Trophoblast cell (in vitro differentiated cells and primary cell): Measurements from ENCODE around the gene NABP1.

ENCODE experiments used
- DNase-seq, 2 donors: peaks; one replicate each; pipeline ENCODE4 v3.0.0-alpha.2; 2016
- H2AFZ ChIP-seq: 2 replicates; pipeline ENCODE4 v1.6.1; 2013; ENCODE audit warnings: low read length, moderate library complexity, mild to moderate bottlenecking; ENCODE audit not compliant: insufficient read depth, poor library complexity
- H2AK5ac ChIP-seq: 2 replicates; pipeline ENCODE4 v1.6.1; 2013; ENCODE audit warnings: mild to moderate bottlenecking, low read length
- H2BK120ac ChIP-seq: 2 replicates; pipeline ENCODE4 v1.6.1; 2013; ENCODE audit warnings: low read length, mild to moderate bottlenecking, moderate library complexity; ENCODE audit not compliant: insufficient read depth, poor library complexity
- H2BK12ac ChIP-seq: 2 replicates; pipeline ENCODE4 v1.6.1; 2013; ENCODE audit warnings: mild to moderate bottlenecking, low read length, moderate library complexity
- H2BK5ac ChIP-seq: 2 replicates; pipeline ENCODE4 v1.6.1; 2013; ENCODE audit warnings: low read length, low read depth, moderate library complexity, mild to moderate bottlenecking; ENCODE audit not compliant: poor library complexity
- H3K14ac ChIP-seq: 2 replicates; pipeline ENCODE4 v1.6.1; 2013; ENCODE audit warnings: mild to moderate bottlenecking, low read length
- H3K18ac ChIP-seq: 2 replicates; pipeline ENCODE4 v1.6.1; 2013; ENCODE audit warnings: mild to moderate bottlenecking, low read length
- H3K23ac ChIP-seq: 2 replicates; pipeline ENCODE4 v1.6.1; 2013; ENCODE audit warnings: low read length
- H3K27ac ChIP-seq: 2 replicates; pipeline ENCODE4 v1.5.1; 2013; ENCODE audit warnings: low read depth, mild to moderate bottlenecking, inconsistent platforms, low read length, moderate library complexity
- H3K27me3 ChIP-seq: 2 replicates; pipeline ENCODE4 v1.6.1; 2013; ENCODE audit warnings: inconsistent platforms, mild to moderate bottlenecking, low read length, moderate library complexity; ENCODE audit not compliant: insufficient read depth
- H3K36me3 ChIP-seq, 2 experiments: 1 replicate in 1 of 2; 2 replicates in 1 of 2; pipeline ENCODE4 v1.6.1; 2013; ENCODE audit warnings: low read length in 2 of 2, mild to moderate bottlenecking in 2 of 2, moderate library complexity in 1 of 2; ENCODE audit not compliant: insufficient read depth in 2 of 2, control insufficient read depth in 1 of 2
- H3K4ac ChIP-seq: 2 replicates; pipeline ENCODE4 v1.6.1; 2013; ENCODE audit warnings: low read depth, mild to moderate bottlenecking, low read length, moderate library complexity
- H3K4me1 ChIP-seq, 2 experiments: 1 replicate in 1 of 2; 2 replicates in 1 of 2; pipeline ENCODE4 v1.6.1; 2013; ENCODE audit warnings: low read length in 2 of 2, mild to moderate bottlenecking in 2 of 2, moderate library complexity in 1 of 2; ENCODE audit not compliant: insufficient read depth in 2 of 2, control insufficient read depth in 1 of 2
- H3K4me2 ChIP-seq: 2 replicates; pipeline ENCODE4 v1.6.1; 2013; ENCODE audit warnings: inconsistent platforms, mild to moderate bottlenecking, low read length, moderate library complexity
- H3K4me3 ChIP-seq: 2 replicates; pipeline ENCODE4 v1.5.1; 2013; ENCODE audit warnings: mild to moderate bottlenecking, low read depth, low read length, inconsistent platforms
- H3K79me1 ChIP-seq: one replicate; pipeline ENCODE4 v1.6.1; 2013; ENCODE audit warnings: low read length
- H3K79me2 ChIP-seq: 2 replicates; pipeline ENCODE4 v1.6.1; 2013; ENCODE audit warnings: low read length, mild to moderate bottlenecking; ENCODE audit not compliant: control insufficient read depth, insufficient read depth, poor library complexity
- H3K9ac ChIP-seq: 2 replicates; pipeline ENCODE4 v1.6.1; 2013; ENCODE audit warnings: mild to moderate bottlenecking, low read length
- H3K9me3 ChIP-seq: 2 replicates; pipeline ENCODE4 v1.6.1; 2013; ENCODE audit warnings: low read depth, mild to moderate bottlenecking, control low read depth, inconsistent platforms, low read length; ENCODE audit not compliant: insufficient read depth
- H4K12ac ChIP-seq: 2 replicates; pipeline ENCODE4 v1.6.1; 2013; ENCODE audit warnings: low read depth, mild to moderate bottlenecking, low read length, moderate library complexity
- H4K8ac ChIP-seq: 2 replicates; pipeline ENCODE4 v1.6.1; 2013; ENCODE audit warnings: low read depth, mild to moderate bottlenecking, low read length, moderate library complexity
- H4K91ac ChIP-seq: one replicate; pipeline ENCODE4 v1.6.1; 2013; ENCODE audit warnings: low read depth, mild to moderate bottlenecking, low read length, moderate library complexity
- WGBS: extraction: QIAGEN DNeasy Blood & Tissue Kit; methylation state at CpG from one replicate; pipeline ENCODE4 v1.1.7; 2013; ENCODE audit warnings: missing lambda C conversion rate; ENCODE audit not compliant: insufficient read length, insufficient coverage; ENCODE audit errors: extremely low coverage; 5-methylcytosine and 5-hydroxymethylcytosine counted together

Gene NABP1

DNA sequence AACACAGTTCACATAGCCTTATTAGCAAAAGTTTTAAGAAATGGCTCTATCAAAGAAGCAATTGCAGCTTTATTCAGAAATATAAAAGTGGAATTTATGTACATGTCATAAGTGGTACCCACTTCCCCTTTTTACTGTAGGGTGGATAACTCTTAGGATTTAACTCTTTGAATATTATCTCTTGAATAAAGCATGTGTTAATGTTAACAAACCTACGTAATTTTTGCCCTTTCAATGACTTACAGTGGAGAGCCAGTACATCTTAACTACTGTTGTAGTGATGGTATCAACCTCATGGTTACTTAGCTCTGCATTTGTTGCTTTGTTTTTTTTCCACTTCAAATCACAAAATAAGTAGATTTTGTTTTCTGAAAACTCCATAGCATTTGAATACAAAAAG lies 8.8 kb downstream of the NABP1 start:
- H3K18ac ChIP-seq = no peak overlapping the region
- H4K8ac ChIP-seq = no peak overlapping the region
- H3K4me2 ChIP-seq = no peak overlapping the region
- no peak overlapping the region for H2BK12ac ChIP-seq
- H3K27ac ChIP-seq = no peak overlapping the region
- no peak overlapping the region for H2BK120ac ChIP-seq
- no peak overlapping the region for H3K4me3 ChIP-seq
- H3K27me3 ChIP-seq = no peaks in the 10 kb centered on the region
- DNase-seq = no peak
- no peak overlapping the region for H3K14ac ChIP-seq
- WGBS = no CpG with 5 or more reads among the region's 1 CpG
- peaks cover 9 to 17% of the 10 kb centered on the region in 2 experiments for H3K36me3 ChIP-seq
- peaks cover 0 to 4% of the 10 kb centered on the region in 2 experiments for H3K4me1 ChIP-seq
- no peaks in the 10 kb centered on the region for H3K9me3 ChIP-seq
- H3K4ac ChIP-seq = no peak overlapping the region
- H3K79me2 ChIP-seq = peaks cover 4% of the 10 kb centered on the region
- no peak overlapping the region for H2AFZ ChIP-seq
- no peak overlapping the region for H3K9ac ChIP-seq
- no peak overlapping the region for H2AK5ac ChIP-seq
- H4K12ac ChIP-seq = no peak overlapping the region
- H3K23ac ChIP-seq = no peak overlapping the region
- no peaks in the 10 kb centered on the region for H3K79me1 ChIP-seq
- H2BK5ac ChIP-seq = no peak overlapping the region
- H4K91ac ChIP-seq = no peak overlapping the region

- Histone ChIP-seq H3K27me3 (no peaks in the 10 kb centered on the region), H4K91ac (no peak overlapping the region), H2BK5ac (no peak overlapping the region), H3K9ac (no peak overlapping the region), H3K4me1 (peaks cover 0 to 2% of the 10 kb centered on the region in 2 experiments), H2BK120ac (no peak overlapping the region), H2BK12ac (no peak overlapping the region), H4K8ac (no peak overlapping the region), H2AFZ (no peak overlapping the region), H3K27ac (peak overlapping the region; percentile 25), H3K14ac (no peak overlapping the region), H4K12ac (no peak overlapping the region), H3K4ac (no peak overlapping the region), H3K36me3 (peaks cover 7 to 14% of the 10 kb centered on the region in 2 experiments), H3K79me1 (no peaks in the 10 kb centered on the region), H3K79me2 (peaks cover 2% of the 10 kb centered on the region), H3K9me3 (no peaks in the 10 kb centered on the region), H2AK5ac (no peak overlapping the region), H3K4me2 (no peak overlapping the region), H3K18ac (no peak overlapping the region), H3K4me3 (no peak overlapping the region), H3K23ac (no peak overlapping the region)
- no CpG with 5 or more reads among the region's 6 CpGs for WGBS
- DNase-seq = no peak
Observed at GRCh38 chr2:191687867-191688266, 9.9 kb downstream of the NABP1 start.

- H3K79me1 ChIP-seq = no peaks in the 10 kb centered on the region
- no peak overlapping the region for H3K18ac ChIP-seq
- H2BK5ac ChIP-seq = no peak overlapping the region
- H3K9ac ChIP-seq = no peak overlapping the region
- peaks cover 2% of the 10 kb centered on the region for H3K79me2 ChIP-seq
- H3K27me3 ChIP-seq = no peaks in the 10 kb centered on the region
- H3K4me3 ChIP-seq = no peak overlapping the region
- H2AK5ac ChIP-seq = no peak overlapping the region
- H3K4me2 ChIP-seq = no peak overlapping the region
- no peak overlapping the region for H4K8ac ChIP-seq
- H2BK12ac ChIP-seq = no peak overlapping the region
- no peak overlapping the region for H2AFZ ChIP-seq
- no peak overlapping the region for H4K12ac ChIP-seq
- H3K23ac ChIP-seq = no peak overlapping the region
- H3K14ac ChIP-seq = no peak overlapping the region
- no peaks in the 10 kb centered on the region for H3K9me3 ChIP-seq
- H3K4ac ChIP-seq = no peak overlapping the region
- DNase-seq = peak; percentile 56 to 96
- peaks cover 7 to 12% of the 10 kb centered on the region in 2 experiments for H3K36me3 ChIP-seq
- H4K91ac ChIP-seq = no peak overlapping the region
- H2BK120ac ChIP-seq = no peak overlapping the region
- peak overlapping the region; percentile 14 for H3K27ac ChIP-seq
- WGBS = no CpG with 5 or more reads among the region's 2 CpGs
- H3K4me1 ChIP-seq = peaks cover 0 to 2% of the 10 kb centered on the region in 2 experiments
Observed at GRCh38 chr2:191688934-191689695, 11.2 kb downstream of the NABP1 start.

GRCh38 chr2:191690327-191690726 lies 12.4 kb downstream of the NABP1 start:
- H2AFZ ChIP-seq = no peak overlapping the region
- no CpG with 5 or more reads among the region's 3 CpGs for WGBS
- no peak overlapping the region for H2BK5ac ChIP-seq

More at GRCh38 chr2:191690327-191690726, 12.4 kb downstream of the NABP1 start:
- Histone ChIP-seq H3K14ac (no peak overlapping the region), H2BK120ac (no peak overlapping the region), H3K27ac (peak overlapping the region; percentile 19), H2AK5ac (no peak overlapping the region), H3K4me2 (no peak overlapping the region), H3K9ac (no peak overlapping the region), H3K23ac (no peak overlapping the region), H3K4me1 (peaks cover 0 to 2% of the 10 kb centered on the region in 2 experiments), H3K4me3 (no peak overlapping the region), H3K4ac (no peak overlapping the region), H3K79me2 (no peaks in the 10 kb centered on the region), H3K27me3 (no peaks in the 10 kb centered on the region), H4K91ac (no peak overlapping the region), H3K36me3 (peaks cover 2 to 6% of the 10 kb centered on the region in 2 experiments), H3K9me3 (no peaks in the 10 kb centered on the region), H4K12ac (no peak overlapping the region), H2BK12ac (no peak overlapping the region), H4K8ac (no peak overlapping the region), H3K18ac (no peak overlapping the region), H3K79me1 (no peaks in the 10 kb centered on the region)
- no peak for DNase-seq
